Measurements from ENCODE around the gene CAMKV. TPM values are rescaled to one million over a fixed set of nuclear protein-coding genes. Genes with fewer than 3 reads are reported as not detected.
"Not testable (repeated sequence)": the region's sequence is repeated elsewhere in the genome, so short reads cannot be mapped to it uniquely, and the experiment has no call there.

CAMKV gene
- total and polyA plus RNA-seq, 3 experiments from 2014 or later: 0.44 to 0.77 TPM; not detected in 1

- peaks cover 0 to 2% of the 10 kb centered on the region in 2 donors for H3K27me3 Mint-ChIP-seq
- DNase-seq: no peak
These were observed 28.5 kb downstream of the CAMKV start for GRCh38 chr3:49841126-49841696.

GRCh38 chr3:49840388-49840787, 29.3 kb downstream of the CAMKV start:
- ChIA-PET POLR2A (interaction anchor here (0.9 kb wide), 1 partner anchor 37 kb away, joined by 3 read pairs; the partner anchor contains the start of gene INKA1), CTCF (interaction anchor here (3.2 to 7.7 kb wide), 3 partner anchors 27 to 300 kb away, joined by 29 to 246 read pairs (median 32); partner anchors contain the start of genes CDHR4, INKA1 and UBA7)
- no peaks in the 10 kb centered on the region for H3K4me1 ChIP-seq (ENCODE audit: insufficient read depth, low read length)
- Mint-ChIP-seq H3K36me3 (no peaks in the 10 kb centered on the region), H3K4me1 (peaks cover 0 to 4% (median 2%) of the 10 kb centered on the region in 3 donors), H3K27ac (no peak overlapping the region), H3K4me3 (no peak overlapping the region), H3K27me3 (peaks cover 0 to 2% of the 10 kb centered on the region in 2 donors), H3K9me3 (no peaks in the 10 kb centered on the region)
- H3K27me3 ChIP-seq (ENCODE audit: insufficient read depth, low read length, poor library complexity, severe bottlenecking): no peaks in the 10 kb centered on the region
- no peak overlapping the region for H3K27ac ChIP-seq (ENCODE audit: low read depth, low read length)
- H3K36me3 ChIP-seq (ENCODE audit: insufficient read depth, low read length): no peaks in the 10 kb centered on the region
- no peaks in the 10 kb centered on the region for H3K9me3 ChIP-seq (ENCODE audit: low read length)
- no peak for DNase-seq
- no peak overlapping the region for H3K4me3 ChIP-seq (ENCODE audit: low read length)

More at GRCh38 chr3:49841126-49841696, 28.5 kb downstream of the CAMKV start:
- H3K27ac ChIP-seq (ENCODE audit: low read depth, low read length): no peak overlapping the region
- H3K36me3 Mint-ChIP-seq: no peaks in the 10 kb centered on the region
- peaks cover 0 to 4% (median 2%) of the 10 kb centered on the region in 3 donors for H3K4me1 Mint-ChIP-seq
- no peaks in the 10 kb centered on the region for H3K36me3 ChIP-seq (ENCODE audit: insufficient read depth, low read length)
- no peak overlapping the region for H3K4me3 Mint-ChIP-seq
- POLR2A ChIA-PET: no interaction called here
- H3K9me3 Mint-ChIP-seq: no peaks in the 10 kb centered on the region
- H3K27me3 ChIP-seq (ENCODE audit: insufficient read depth, low read length, poor library complexity, severe bottlenecking): no peaks in the 10 kb centered on the region
- H3K9me3 ChIP-seq (ENCODE audit: low read length): no peaks in the 10 kb centered on the region
- CTCF ChIA-PET: interaction anchor here (1.1 to 7.7 kb wide), 5 partner anchors 22 to 301 kb away, joined by 4 to 246 read pairs (median 29); partner anchors contain the start of genes AMIGO3, CDHR4, INKA1 and UBA7
- H3K4me1 ChIP-seq (ENCODE audit: insufficient read depth, low read length): no peaks in the 10 kb centered on the region
- no peak overlapping the region for H3K4me3 ChIP-seq (ENCODE audit: low read length)
- no peak overlapping the region for H3K27ac Mint-ChIP-seq

- POLR2A ChIA-PET: interaction anchor here (0.9 to 2.0 kb wide), 2 partner anchors 33 to 36 kb away, joined by 4 to 41 read pairs; partner anchors contain the start of gene INKA1
- Histone ChIP-seq H3K36me3 (ENCODE audit: insufficient read depth, low read length) (no peaks in the 10 kb centered on the region), H3K27me3 (ENCODE audit: insufficient read depth, low read length, poor library complexity, severe bottlenecking) (no peaks in the 10 kb centered on the region), H3K4me3 (ENCODE audit: low read length) (no peak overlapping the region), H3K4me1 (ENCODE audit: insufficient read depth, low read length) (no peaks in the 10 kb centered on the region), H3K27ac (ENCODE audit: low read depth, low read length) (no peak overlapping the region), H3K9me3 (ENCODE audit: low read length) (no peaks in the 10 kb centered on the region)
- Mint-ChIP-seq H3K4me1 (peaks cover 0 to 4% (median 2%) of the 10 kb centered on the region in 3 donors), H3K36me3 (no peaks in the 10 kb centered on the region), H3K27me3 (peaks cover 0 to 2% of the 10 kb centered on the region in 2 donors), H3K4me3 (no peak overlapping the region), H3K9me3 (no peaks in the 10 kb centered on the region), H3K27ac (no peak overlapping the region)
- DNase-seq: peak; percentile 67 to 88 (median 72)
- CTCF ChIA-PET: interaction anchor here (0.7 to 7.7 kb wide), 26 partner anchors 8 to 303 kb away, joined by 3 to 246 read pairs (median 5); partner anchors contain the start of genes AMIGO3, CDHR4, GMPPB and INKA1
These were observed 30.4 kb downstream of the CAMKV start for GRCh38 chr3:49839193-49839809.

- CTCF ChIA-PET: interaction anchor here (1.3 to 1.4 kb wide), 2 partner anchors 29 to 292 kb away, joined by 3 to 8 read pairs; partner anchors contain the start of gene INKA1
- no peaks in the 10 kb centered on the region for H3K27me3 Mint-ChIP-seq
These were observed 38.4 kb downstream of the CAMKV start for GRCh38 chr3:49831341-49831740.

GRCh38 chr3:49826016-49826415, 43.7 kb downstream of the CAMKV start:
- no peaks in the 10 kb centered on the region for H3K36me3 ChIP-seq (ENCODE audit: insufficient read depth, low read length)
- H3K27me3 Mint-ChIP-seq: no peaks in the 10 kb centered on the region
- H3K4me3 ChIP-seq (ENCODE audit: low read length): no peak overlapping the region
- no peaks in the 10 kb centered on the region for H3K9me3 ChIP-seq (ENCODE audit: low read length)
- H3K9me3 Mint-ChIP-seq: no peaks in the 10 kb centered on the region
- H3K4me1 Mint-ChIP-seq: no peaks in the 10 kb centered on the region
- H3K4me3 Mint-ChIP-seq: no peak overlapping the region
- H3K27me3 ChIP-seq (ENCODE audit: insufficient read depth, low read length, poor library complexity, severe bottlenecking): no peaks in the 10 kb centered on the region
- no peak overlapping the region for H3K27ac ChIP-seq (ENCODE audit: low read depth, low read length)
- H3K36me3 Mint-ChIP-seq: peaks cover 0 to 5% (median 0%) of the 10 kb centered on the region in 3 donors
- ChIA-PET POLR2A (no interaction called here), CTCF (interaction anchor here (1.0 to 1.9 kb wide), 4 partner anchors 13 to 23 kb away, joined by 3 to 9 read pairs (median 4); partner anchors contain the start of genes INKA1 and UBA7)
- no peak overlapping the region for H3K27ac Mint-ChIP-seq
- no peaks in the 10 kb centered on the region for H3K4me1 ChIP-seq (ENCODE audit: insufficient read depth, low read length)
- DNase-seq: no peak

More at GRCh38 chr3:49831341-49831740, 38.4 kb downstream of the CAMKV start:
- H3K36me3 Mint-ChIP-seq: peaks cover 0 to 5% (median 0%) of the 10 kb centered on the region in 3 donors
- Histone ChIP-seq H3K36me3 (ENCODE audit: insufficient read depth, low read length) (no peaks in the 10 kb centered on the region), H3K27me3 (ENCODE audit: insufficient read depth, low read length, poor library complexity, severe bottlenecking) (no peaks in the 10 kb centered on the region), H3K4me1 (ENCODE audit: insufficient read depth, low read length) (no peaks in the 10 kb centered on the region), H3K27ac (ENCODE audit: low read depth, low read length) (no peak overlapping the region), H3K4me3 (ENCODE audit: low read length) (no peak overlapping the region), H3K9me3 (ENCODE audit: low read length) (no peaks in the 10 kb centered on the region)
- no peak for DNase-seq
- POLR2A ChIA-PET: no interaction called here
- no peaks in the 10 kb centered on the region for H3K4me1 Mint-ChIP-seq
- H3K27ac Mint-ChIP-seq: peak overlapping the region in 2 of 8 donors; percentile 57 to 70
- no peaks in the 10 kb centered on the region for H3K9me3 Mint-ChIP-seq
- no peak overlapping the region for H3K4me3 Mint-ChIP-seq

- DNase-seq; H3K36me3 Mint-ChIP-seq; H3K36me3 ChIP-seq (ENCODE audit: insufficient read depth, low read length); H3K27me3 ChIP-seq (ENCODE audit: insufficient read depth, low read length, poor library complexity, severe bottlenecking); H3K27ac ChIP-seq (ENCODE audit: low read depth, low read length); H3K4me3 Mint-ChIP-seq; H3K4me3 ChIP-seq (ENCODE audit: low read length); H3K9me3 Mint-ChIP-seq; H3K9me3 ChIP-seq (ENCODE audit: low read length); H3K4me1 ChIP-seq (ENCODE audit: insufficient read depth, low read length); H3K4me1 Mint-ChIP-seq; CTCF ChIA-PET; POLR2A ChIA-PET; H3K27ac Mint-ChIP-seq; H3K27me3 Mint-ChIP-seq: not testable (repeated sequence)
These were observed 46.6 kb downstream of the CAMKV start for GRCh38 chr3:49823131-49823530.

- Mint-ChIP-seq H3K36me3 (peaks cover 2 to 45% (median 3%) of the 10 kb centered on the region in 3 donors), H3K9me3 (no peaks in the 10 kb centered on the region), H3K4me3 (peak within 1 kb of the TSS; percentile 96 to 98 (median 98)), H3K27ac (peak within 1 kb of the TSS; percentile 94 to 99 (median 99)), H3K27me3 (no peaks in the 10 kb centered on the region), H3K4me1 (peaks cover 26 to 47% (median 36%) of the 10 kb centered on the region in 3 donors)
- Histone ChIP-seq H3K4me3 (ENCODE audit: low read length) (peak within 1 kb of the TSS; percentile 75), H3K36me3 (ENCODE audit: insufficient read depth, low read length) (peaks cover 18% of the 10 kb centered on the region), H3K4me1 (ENCODE audit: insufficient read depth, low read length) (peaks cover 30% of the 10 kb centered on the region), H3K27ac (ENCODE audit: low read depth, low read length) (peak within 1 kb of the TSS; percentile 63), H3K9me3 (ENCODE audit: low read length) (no peaks in the 10 kb centered on the region), H3K27me3 (ENCODE audit: insufficient read depth, low read length, poor library complexity, severe bottlenecking) (no peaks in the 10 kb centered on the region)
- ChIA-PET CTCF (interaction anchor here (0.7 to 5.2 kb wide), 5 partner anchors 8 to 210 kb away, joined by 3 to 35 read pairs (median 4); partner anchors contain the start of gene INKA1), POLR2A (interaction anchor here (0.5 to 2.3 kb wide), 4 partner anchors 8 to 491 kb away, joined by 3 to 33 read pairs (median 4); partner anchors contain the start of genes INKA1 and RBM6)
- peak in 4 of 5 donors; percentile 29 to 62 (median 44) for DNase-seq
These were observed 56.1 kb downstream of the CAMKV start, which contains the start of gene UBA7 for GRCh38 chr3:49813497-49814174. TSS of gene UBA7 (minus strand) at chr3:49813953. CDS start at chr3:49813787, 166 bp downstream.

Data from CD8-positive, alpha-beta memory T cell (primary cell).